NT2/D1 (cell line): Measurements from ENCODE around the gene S100A8.
"Not testable (repeated sequence)": the region's sequence is repeated elsewhere in the genome, so short reads cannot be mapped to it uniquely, and the experiment has no call there.

Experiments used
- DNase-seq: peaks from one replicate; pipeline ENCODE4 v3.0.0-alpha.2; 2011; ENCODE audit warnings: low read depth, low spot score
- H3K27me3 ChIP-seq: 2 replicates; pipeline ENCODE4 v1.6.0; 2011; ENCODE audit warnings: mild to moderate bottlenecking; ENCODE audit not compliant: insufficient read length, insufficient read depth
- H3K36me3 ChIP-seq: 2 replicates; pipeline ENCODE4 v1.6.1; 2011; ENCODE audit warnings: mild to moderate bottlenecking, low read length, mixed read lengths; ENCODE audit not compliant: insufficient read depth, insufficient read length
- H3K4me1 ChIP-seq: 2 replicates; pipeline ENCODE4 v1.5.1; 2011; ENCODE audit not compliant: insufficient read depth, insufficient read length
- H3K4me3 ChIP-seq: 2 replicates; pipeline ENCODE4 v1.5.1; 2011; ENCODE audit warnings: low read depth; ENCODE audit not compliant: insufficient read length
- H3K9ac ChIP-seq: 2 replicates; pipeline ENCODE4 v1.6.0; 2011; ENCODE audit warnings: low read depth; ENCODE audit not compliant: insufficient read length
- H3K9me3 ChIP-seq: 2 replicates; pipeline ENCODE4 v1.5.1; 2011; ENCODE audit warnings: mild to moderate bottlenecking, low read length; ENCODE audit not compliant: insufficient read depth
- SUZ12 ChIP-seq: IDR thresholded peaks from 2 replicates; pipeline ENCODE4 v1.6.1; 2011; ENCODE audit not compliant: insufficient read length, insufficient read depth; ENCODE audit errors: extremely low read depth
- YY1 ChIP-seq: IDR thresholded peaks from 2 replicates; pipeline ENCODE4 v1.6.1; 2011; ENCODE audit not compliant: insufficient read length, insufficient read depth
- ZNF274 ChIP-seq: IDR thresholded peaks from 2 replicates; pipeline ENCODE4 v1.6.1; 2011; ENCODE audit warnings: mild to moderate bottlenecking, low read depth, low read length

S100A8 gene

DNA sequence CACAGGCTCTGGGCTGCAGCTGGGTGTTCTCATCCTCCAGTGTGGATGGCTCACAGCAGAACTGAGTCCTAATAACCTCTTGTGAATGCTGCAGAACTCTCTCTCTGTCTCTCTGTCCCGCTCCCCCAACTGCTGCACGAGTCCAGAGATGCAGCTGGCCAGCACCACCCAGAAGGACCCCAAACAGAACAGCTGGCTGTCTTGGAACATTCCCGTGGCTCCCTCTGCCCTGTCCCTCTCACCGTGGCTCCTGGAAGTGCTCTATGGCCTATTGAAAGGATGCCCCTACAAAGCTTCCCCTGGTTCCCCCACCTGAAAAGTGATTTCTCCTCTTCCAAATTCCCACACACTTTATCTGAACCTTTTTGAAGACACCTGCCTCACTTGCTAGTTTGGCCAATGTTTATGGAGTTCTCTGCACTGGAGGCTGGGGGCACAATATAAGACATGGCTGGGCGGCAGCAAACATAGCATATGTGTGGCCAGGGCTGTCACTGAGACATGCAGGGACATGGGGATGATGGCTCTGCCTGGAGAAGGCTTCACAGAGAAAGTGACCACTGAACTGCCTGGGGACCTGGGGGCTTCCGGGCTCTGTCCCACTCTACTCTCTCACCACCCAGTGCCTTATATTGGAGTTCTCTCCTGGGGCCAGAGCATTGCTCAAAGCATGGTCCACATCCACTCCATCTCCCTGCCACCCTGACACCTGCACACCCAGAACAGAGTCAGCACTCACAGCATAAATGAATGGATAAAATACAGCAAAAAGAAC lies 15.1 kb upstream of the S100A8 start:
- not testable (repeated sequence) for H3K4me1 ChIP-seq, DNase-seq, H3K9ac ChIP-seq, H3K36me3 ChIP-seq, H3K27me3 ChIP-seq, H3K4me3 ChIP-seq
- peaks cover 12% of the 10 kb centered on the region; the same call in 1 of the 2 replicates for H3K9me3 ChIP-seq

DNA sequence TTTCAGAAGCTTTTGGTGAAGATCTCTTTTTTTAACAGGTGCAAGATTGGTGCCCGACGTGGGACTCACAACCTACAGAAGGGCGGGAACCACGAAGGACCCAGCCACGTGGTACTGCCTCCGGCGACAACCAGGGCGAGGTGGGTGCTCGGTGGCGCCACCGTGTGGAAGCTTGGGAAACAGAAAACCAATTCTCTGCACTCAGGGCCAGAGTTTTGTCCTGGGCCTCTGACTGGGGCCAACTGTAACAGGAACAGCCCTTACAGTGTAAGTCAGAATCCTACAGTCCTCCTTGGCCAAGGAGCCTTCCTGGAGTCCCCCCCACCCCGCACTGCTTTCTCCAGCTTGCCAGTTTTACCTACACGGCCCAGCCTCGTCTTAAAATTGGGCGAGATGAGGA lies 13.9 kb upstream of the S100A8 start:
- H3K4me1 ChIP-seq = peaks cover 9% of the 10 kb centered on the region
- H3K27me3 ChIP-seq = no peaks in the 10 kb centered on the region
- TF ChIP-seq YY1 (no peak), ZNF274 (no peak), SUZ12 (no peak)
- peaks cover 12% of the 10 kb centered on the region; the same call in 1 of the 2 replicates for H3K9me3 ChIP-seq
- no peak overlapping the region for H3K4me3 ChIP-seq
- H3K36me3 ChIP-seq = no peaks in the 10 kb centered on the region
- no peak overlapping the region for H3K9ac ChIP-seq
- peak; percentile 57 for DNase-seq

DNA sequence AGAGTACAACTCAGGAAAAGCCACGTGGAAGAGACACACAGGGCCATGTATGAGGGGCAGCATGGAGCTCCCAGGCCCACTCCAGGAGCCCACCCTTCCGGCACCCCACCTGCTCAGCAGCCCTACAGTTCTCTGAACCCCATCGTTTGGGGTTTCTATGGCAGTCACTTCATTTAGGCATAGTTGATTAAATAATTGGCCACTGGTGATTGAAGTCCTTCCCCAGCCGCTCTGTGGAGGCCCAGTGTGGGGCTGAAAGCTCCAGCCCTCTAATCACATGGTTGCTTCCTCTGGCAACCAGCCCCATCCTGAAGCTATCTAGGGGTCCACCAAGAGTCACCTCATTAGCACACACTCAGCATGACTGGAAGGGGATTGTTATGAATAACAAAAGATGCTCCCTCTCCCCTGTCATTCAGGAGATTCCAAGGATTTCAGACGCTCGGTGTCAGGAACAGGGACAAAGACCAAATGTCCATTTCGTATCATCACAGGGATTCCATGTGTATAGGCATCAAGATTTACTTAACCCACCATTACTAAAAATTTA lies 13.3 kb upstream of the S100A8 start:
- no peaks in the 10 kb centered on the region for H3K27me3 ChIP-seq
- H3K9me3 ChIP-seq = peaks cover 12% of the 10 kb centered on the region; the same call in 1 of the 2 replicates
- DNase-seq = peak; percentile 79

DNA sequence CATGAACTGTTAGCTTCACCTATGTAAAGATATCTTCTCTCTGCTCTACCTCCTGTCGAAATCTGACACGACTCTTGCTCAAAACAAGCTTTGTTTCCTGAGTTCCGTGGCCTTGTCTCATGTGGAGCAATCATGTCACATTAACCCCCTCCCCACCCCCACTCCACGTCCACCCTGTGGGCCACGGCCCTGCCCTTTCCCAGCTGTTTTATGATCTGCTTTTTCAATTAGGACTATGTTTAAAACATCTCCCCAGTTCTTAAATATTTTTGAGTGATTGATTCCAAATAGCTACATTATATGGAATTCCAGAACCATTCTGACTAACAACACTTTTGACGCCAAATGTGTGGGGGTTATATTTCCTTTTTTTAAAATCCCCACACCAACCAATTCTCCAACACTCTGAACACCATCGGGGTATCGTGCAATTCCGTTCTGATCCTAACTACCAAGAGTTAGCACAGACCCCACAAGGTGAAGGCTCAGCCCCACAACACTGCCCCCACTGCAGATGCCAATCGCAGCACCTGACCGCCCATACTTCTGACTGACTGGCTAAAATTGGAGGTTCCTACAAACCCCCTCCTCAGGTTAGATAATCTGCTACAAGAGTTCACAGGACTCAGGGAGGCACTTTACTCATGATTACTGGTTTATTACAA lies 12.7 kb upstream of the S100A8 start:
- no peak for TF ChIP-seq ZNF274
- no peak for TF ChIP-seq YY1
- TF ChIP-seq SUZ12 = no peak
- Histone ChIP-seq H3K27me3 (no peaks in the 10 kb centered on the region), H3K36me3 (no peaks in the 10 kb centered on the region), H3K9ac (no peak overlapping the region), H3K4me3 (no peak overlapping the region), H3K4me1 (peaks cover 12% of the 10 kb centered on the region), H3K9me3 (peaks cover 12% of the 10 kb centered on the region; the same call in 1 of the 2 replicates)
- no peak for DNase-seq

More for the DNA sequence above, 13.3 kb upstream of the S100A8 start:
- Histone ChIP-seq H3K9ac (no peak overlapping the region), H3K4me3 (no peak overlapping the region), H3K36me3 (no peaks in the 10 kb centered on the region), H3K4me1 (peaks cover 12% of the 10 kb centered on the region)
- TF ChIP-seq YY1 (no peak), ZNF274 (no peak), SUZ12 (no peak)

DNA sequence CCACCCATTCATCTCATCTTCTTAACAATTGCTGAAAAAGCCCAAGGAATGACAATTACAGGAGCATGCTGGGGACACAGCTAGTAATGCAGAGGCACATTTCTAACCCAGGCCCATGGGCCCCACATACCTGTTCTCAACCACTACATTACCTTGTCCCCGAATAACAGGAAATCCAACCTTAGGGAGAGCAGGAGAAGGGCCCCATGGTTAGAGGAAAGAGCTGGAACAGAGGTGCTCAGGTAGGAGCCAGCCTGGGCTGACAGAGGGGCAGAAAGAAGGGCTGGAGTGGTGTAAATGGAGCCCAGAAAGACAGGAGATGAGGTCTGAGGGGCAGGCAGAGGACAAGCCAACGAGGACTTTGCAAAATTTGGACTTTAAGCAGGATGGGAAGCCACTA lies 11.4 kb upstream of the S100A8 start:
- TF ChIP-seq ZNF274 (no peak), SUZ12 (no peak), YY1 (no peak)
- no peak for DNase-seq
- Histone ChIP-seq H3K4me3 (no peak overlapping the region), H3K36me3 (no peaks in the 10 kb centered on the region), H3K9ac (no peak overlapping the region), H3K27me3 (no peaks in the 10 kb centered on the region), H3K9me3 (peaks cover 12% of the 10 kb centered on the region; the same call in 1 of the 2 replicates), H3K4me1 (peaks cover 11% of the 10 kb centered on the region)

DNA sequence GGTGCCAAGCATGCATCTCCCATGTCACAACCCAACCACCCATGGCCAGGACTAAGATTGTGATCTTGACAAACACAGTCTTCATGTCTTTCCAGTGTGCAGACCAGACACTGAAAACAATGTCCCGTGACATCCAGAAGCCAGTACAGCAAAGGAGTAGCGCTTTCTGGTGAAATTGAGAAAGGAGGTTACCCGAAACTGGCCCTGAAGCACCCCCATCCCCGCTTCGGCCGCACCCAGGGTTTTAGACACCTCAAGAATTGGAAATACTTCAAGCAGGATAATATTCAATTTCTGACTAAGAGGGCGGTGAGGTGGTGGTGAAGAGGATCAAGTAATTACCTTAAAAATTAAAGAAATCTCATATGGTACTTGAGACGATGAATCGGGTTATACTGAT lies 10.6 kb upstream of the S100A8 start:
- no peak overlapping the region for H3K4me3 ChIP-seq
- no peak overlapping the region for H3K9ac ChIP-seq
- TF ChIP-seq ZNF274 (no peak), YY1 (no peak), SUZ12 (no peak)
- no peaks in the 10 kb centered on the region for H3K36me3 ChIP-seq
- H3K4me1 ChIP-seq = peaks cover 9% of the 10 kb centered on the region
- H3K9me3 ChIP-seq = peaks cover 12% of the 10 kb centered on the region; the same call in 1 of the 2 replicates
- H3K27me3 ChIP-seq = no peaks in the 10 kb centered on the region
- no peak for DNase-seq

DNA sequence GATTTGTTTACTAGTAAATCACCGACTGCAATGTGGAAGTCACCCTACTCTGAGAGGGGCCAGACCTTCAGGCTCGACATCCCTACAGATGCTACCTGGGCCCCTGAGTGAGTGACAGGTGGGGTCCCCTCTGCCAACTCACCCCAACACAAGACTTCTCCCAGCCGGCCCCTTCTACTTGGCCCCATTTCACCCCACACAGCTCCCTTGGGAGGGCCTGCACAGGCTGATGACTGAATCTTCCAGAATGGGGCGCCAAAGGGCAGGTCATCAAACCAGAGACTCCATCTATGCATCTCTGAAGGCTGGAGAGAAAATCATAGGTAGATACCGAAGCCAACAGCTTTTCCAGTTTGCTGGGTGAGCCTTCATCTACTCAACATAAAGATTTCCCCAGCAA lies 9.4 kb upstream of the S100A8 start:
- Histone ChIP-seq H3K4me3 (no peak overlapping the region), H3K4me1 (peaks cover 9% of the 10 kb centered on the region), H3K9me3 (peaks cover 12% of the 10 kb centered on the region; the same call in 1 of the 2 replicates), H3K36me3 (no peaks in the 10 kb centered on the region), H3K9ac (no peak overlapping the region), H3K27me3 (no peaks in the 10 kb centered on the region)
- no peak for TF ChIP-seq SUZ12
- TF ChIP-seq YY1 = no peak
- TF ChIP-seq ZNF274 = no peak
- no peak for DNase-seq
